ENCODE results near the gene LIMD2.

The LIMD2 gene

GRCh38 chr17:63701868-63702720, 2.2 kb upstream of the LIMD2 start:
- peak in 2 of 3 experiments; percentile 40 to 42 for DNase-seq (ENCODE audit: low read depth in 2 of 3, low spot score in 2 of 3)

GRCh38 chr17:63701456-63701820, 1.5 kb upstream of the LIMD2 start:
- DNase-seq (ENCODE audit: low read depth in 2 of 3, low spot score in 2 of 3) = no peak

GRCh38 chr17:63700528-63701455, 867 bp upstream of the LIMD2 start:
- DNase-seq (ENCODE audit: low read depth in 2 of 3, low spot score in 2 of 3) = peak in 2 of 3 experiments; percentile 32 to 38

- DNase-seq (ENCODE audit: low read depth in 2 of 3, low spot score in 2 of 3) = peak; percentile 51 to 81 (median 57)
These were observed 863 bp downstream of the LIMD2 start for GRCh38 chr17:63698886-63699637.

- DNase-seq (ENCODE audit: low read depth in 2 of 3, low spot score in 2 of 3) = no peak
These were observed 1.5 kb downstream of the LIMD2 start for GRCh38 chr17:63698381-63698885.

- peak; percentile 49 to 70 (median 62) for DNase-seq (ENCODE audit: low read depth in 2 of 3, low spot score in 2 of 3)
These were observed 2.3 kb downstream of the LIMD2 start for GRCh38 chr17:63697341-63698286.

GRCh38 chr17:63696381-63696961, 3.5 kb downstream of the LIMD2 start:
- no peak for DNase-seq (ENCODE audit: low read depth in 2 of 3, low spot score in 2 of 3)

- no peak for DNase-seq (ENCODE audit: low read depth in 2 of 3, low spot score in 2 of 3)
These were observed 4.0 kb downstream of the LIMD2 start for GRCh38 chr17:63695889-63696288.

- no peak for DNase-seq (ENCODE audit: low read depth in 2 of 3, low spot score in 2 of 3)
These were observed 4.8 kb downstream of the LIMD2 start for GRCh38 chr17:63694950-63695773.

- DNase-seq (ENCODE audit: low read depth in 2 of 3, low spot score in 2 of 3) = no peak
These were observed 5.5 kb downstream of the LIMD2 start for GRCh38 chr17:63694229-63694949.

GRCh38 chr17:63693411-63694113, 6.4 kb downstream of the LIMD2 start:
- no peak for DNase-seq (ENCODE audit: low read depth in 2 of 3, low spot score in 2 of 3)

GRCh38 chr17:63692195-63692816, 7.6 kb downstream of the LIMD2 start:
- no peak for DNase-seq (ENCODE audit: low read depth in 2 of 3, low spot score in 2 of 3)

- no peak for DNase-seq (ENCODE audit: low read depth in 2 of 3, low spot score in 2 of 3)
These were observed 10.4 kb downstream of the LIMD2 start for GRCh38 chr17:63689479-63689878.

- no peak for DNase-seq (ENCODE audit: low read depth in 2 of 3, low spot score in 2 of 3)
These were observed 11.4 kb downstream of the LIMD2 start for GRCh38 chr17:63688396-63689020.

- DNase-seq (ENCODE audit: low read depth in 2 of 3, low spot score in 2 of 3) = no peak
These were observed 13.7 kb downstream of the LIMD2 start for GRCh38 chr17:63686138-63686685.

GRCh38 chr17:63685578-63685977, 14.3 kb downstream of the LIMD2 start:
- no peak for DNase-seq (ENCODE audit: low read depth in 2 of 3, low spot score in 2 of 3)

All from activated CD8-positive, alpha-beta memory T cell treated with anti-CD3 and anti-CD28 coated beads for 48 hours (primary cell).